SH-SY5Y (cell line): Measurements from ENCODE around the gene DDX5.

Source experiments
- GATA2 ChIP-seq: IDR thresholded peaks from 2 replicates; pipeline ENCODE4 v1.6.1; 2011; ENCODE audit warnings: mild to moderate bottlenecking, low read depth, low read length
- GATA3 ChIP-seq: IDR thresholded peaks from 2 replicates; pipeline ENCODE4 v1.6.1; 2011; ENCODE audit warnings: low read depth, mild to moderate bottlenecking, low read length, moderate library complexity

DNA sequence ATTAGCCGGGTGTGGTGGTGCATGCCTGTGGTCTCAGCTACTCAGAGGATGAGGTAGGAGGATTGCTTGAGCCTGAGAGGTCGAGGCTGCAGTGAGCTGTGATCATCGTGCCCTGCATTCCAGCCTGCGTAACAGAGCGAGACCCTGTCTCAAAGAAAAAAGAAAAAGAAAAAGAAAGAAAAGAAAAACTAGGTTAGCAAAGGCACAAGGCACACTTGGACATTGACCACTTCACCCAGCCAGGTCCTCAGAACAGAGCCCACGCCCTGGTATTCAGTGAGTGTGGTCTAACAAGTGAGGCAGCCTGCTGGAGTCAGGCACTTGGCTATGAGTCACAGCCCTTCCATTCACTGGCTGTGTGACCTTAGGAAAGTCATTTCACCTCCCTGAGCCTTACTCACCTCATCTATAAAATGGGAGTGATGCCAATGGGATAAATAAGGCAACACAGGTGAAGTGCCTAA, 46.8 kb downstream of the DDX5 start:
- TF ChIP-seq GATA3 (no peak), GATA2 (no peak)
